OCI-M1 (cell line): ENCODE results near the gene C1QTNF8.

ENCODE experiments used
- DNase-seq: peaks from one replicate; lab custom pipeline; 2025; lab: John Stamatoyannopoulos, UW

Gene C1QTNF8, protein sequence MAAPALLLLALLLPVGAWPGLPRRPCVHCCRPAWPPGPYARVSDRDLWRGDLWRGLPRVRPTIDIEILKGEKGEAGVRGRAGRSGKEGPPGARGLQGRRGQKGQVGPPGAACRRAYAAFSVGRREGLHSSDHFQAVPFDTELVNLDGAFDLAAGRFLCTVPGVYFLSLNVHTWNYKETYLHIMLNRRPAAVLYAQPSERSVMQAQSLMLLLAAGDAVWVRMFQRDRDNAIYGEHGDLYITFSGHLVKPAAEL

DNA sequence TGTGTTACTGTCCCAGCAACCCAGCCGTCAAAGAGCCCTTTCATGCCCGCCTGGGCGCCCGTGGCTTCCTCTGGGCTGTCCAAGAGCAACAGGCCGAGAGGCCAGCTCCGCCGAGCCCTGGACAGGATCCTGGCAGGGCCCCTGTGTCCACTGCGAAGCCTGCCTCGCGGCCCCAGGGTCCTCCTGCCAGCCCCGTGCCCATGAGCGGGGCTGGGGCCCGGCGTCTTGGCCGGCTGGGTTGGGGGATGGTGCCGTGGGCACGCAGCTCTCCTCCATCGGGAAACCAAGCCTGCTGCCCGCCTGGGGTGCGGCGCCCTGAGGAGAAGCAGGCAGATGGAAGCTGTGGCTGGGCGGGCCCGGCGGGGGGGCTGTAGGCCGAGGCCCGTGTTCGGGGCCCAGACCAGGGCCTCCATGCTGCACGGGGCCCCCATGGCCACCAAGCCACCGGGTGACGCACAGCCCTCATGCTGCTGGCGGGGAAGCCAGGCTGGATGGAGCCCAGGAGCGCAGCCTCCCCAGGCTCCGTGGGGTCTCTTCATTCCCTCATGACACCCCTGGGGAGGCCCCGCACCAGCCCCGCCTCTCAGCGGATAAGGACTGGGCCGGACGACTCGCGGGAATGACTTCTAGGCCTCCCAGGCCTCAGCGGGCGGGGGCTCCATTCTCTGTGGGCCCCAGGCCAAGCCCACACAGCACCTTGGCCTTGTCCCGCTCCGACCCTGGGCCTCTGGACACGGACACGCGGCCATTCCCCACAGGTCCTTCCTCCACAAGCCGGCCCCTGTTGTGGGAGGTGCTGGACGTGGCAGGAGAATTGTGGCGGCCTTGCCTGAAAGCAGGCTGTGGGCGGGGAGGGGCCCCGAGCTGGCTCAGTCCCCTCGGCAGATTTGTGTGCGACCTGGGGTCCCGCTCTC, at the start of gene C1QTNF8:
TSS of gene C1QTNF8 (minus strand) at position 76 of the 914 bp plus-strand sequence. CDS start 1,322 bp downstream, outside the sequence.
- DNase-seq: no peak

DNA sequence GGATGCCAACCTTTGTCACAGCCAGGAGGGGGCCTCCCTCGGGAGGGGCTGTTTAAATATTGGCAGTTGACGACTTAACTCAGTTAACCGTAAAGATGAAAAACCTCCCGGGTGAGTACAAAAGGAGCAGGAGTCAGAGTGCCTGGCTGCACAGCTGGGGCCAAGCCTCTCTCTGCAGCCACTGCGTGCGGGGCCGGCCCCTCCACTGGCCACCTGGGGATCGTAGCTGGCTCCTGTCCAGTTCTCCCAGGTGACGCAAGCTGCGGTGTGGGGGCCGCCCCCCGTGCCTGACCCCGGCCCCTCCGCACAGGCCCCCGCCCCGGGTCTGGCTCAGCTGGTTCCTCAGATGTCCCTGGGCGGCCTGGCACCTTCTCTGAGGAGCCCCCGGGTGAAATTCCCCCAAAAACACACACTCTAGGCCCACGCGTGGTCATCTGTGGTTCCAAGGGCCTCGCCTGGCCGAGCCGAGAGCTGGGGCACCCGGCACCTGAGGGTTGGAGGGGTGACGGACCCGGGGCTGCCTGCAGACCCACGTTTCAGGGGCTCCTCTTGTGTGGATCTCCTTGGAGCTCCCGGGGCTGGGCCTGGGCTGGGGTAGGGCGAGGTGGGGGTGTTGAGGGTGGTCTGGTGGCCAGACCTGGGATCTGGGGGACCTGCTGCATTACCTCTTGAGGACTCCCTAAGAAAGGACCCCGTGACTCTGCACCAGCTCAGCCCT, 49.5 kb upstream of the C1QTNF8 start:
- no peak for DNase-seq

GRCh38 chr16:1144476-1145382, 48.7 kb upstream of the C1QTNF8 start:
- DNase-seq: no peak

DNA sequence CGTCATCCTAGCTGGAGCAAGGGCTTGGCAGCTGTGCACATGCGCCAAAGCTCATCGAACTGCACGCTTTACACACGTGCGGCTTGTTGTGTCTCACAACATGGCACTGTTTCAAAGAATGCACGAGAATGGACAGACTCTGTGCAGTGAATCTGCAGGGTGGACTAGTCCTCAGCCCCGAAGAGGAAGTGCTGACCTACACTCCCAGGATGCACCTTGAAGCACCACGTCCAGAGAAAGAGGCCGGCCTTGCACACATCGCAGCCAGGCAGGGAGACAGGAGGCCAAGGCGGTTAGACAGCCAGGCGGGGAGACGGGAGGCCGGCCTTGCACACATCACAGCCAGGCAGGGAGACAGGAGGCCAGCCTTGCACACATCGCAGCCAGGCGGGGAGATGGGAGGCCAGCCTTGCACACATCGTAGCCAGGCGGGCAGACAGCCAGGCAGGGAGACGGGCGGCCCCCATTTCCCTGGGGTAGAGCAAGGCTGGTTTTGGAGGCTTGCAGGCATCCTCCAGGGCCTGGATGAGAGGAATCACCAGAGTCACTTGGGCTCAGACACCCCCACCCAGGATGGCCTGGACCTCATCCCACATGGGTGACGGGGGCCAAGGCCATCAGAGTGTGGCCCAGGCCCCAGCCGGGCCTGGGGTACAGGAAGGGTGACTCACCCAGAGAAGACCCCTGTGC, 47.9 kb upstream of the C1QTNF8 start:
- no peak for DNase-seq

GRCh38 chr16:1142911-1143310, 46.9 kb upstream of the C1QTNF8 start:
- no peak for DNase-seq

GRCh38 chr16:1141716-1142115, 45.7 kb upstream of the C1QTNF8 start:
- DNase-seq: no peak

DNA sequence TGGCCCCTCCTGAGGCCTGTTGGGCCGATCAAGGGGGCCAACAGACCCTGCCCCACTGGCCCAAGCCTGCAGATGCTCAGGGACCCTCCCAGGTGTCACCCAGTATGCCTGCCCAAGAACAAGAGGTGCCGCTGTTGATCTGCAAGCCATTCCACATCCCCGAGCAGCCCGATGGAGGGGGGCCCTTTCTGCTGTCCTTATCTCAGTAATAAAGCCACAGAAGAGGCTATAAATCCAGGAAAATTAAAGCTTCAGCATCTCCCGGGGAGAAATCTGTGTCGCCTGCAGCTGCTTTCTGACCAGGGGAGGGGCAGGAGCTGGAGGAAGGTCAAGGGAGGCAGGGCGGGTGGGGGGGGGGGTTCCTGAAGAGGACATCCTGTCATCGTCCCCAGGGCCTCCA, 45.1 kb upstream of the C1QTNF8 start:
- DNase-seq: no peak

DNA sequence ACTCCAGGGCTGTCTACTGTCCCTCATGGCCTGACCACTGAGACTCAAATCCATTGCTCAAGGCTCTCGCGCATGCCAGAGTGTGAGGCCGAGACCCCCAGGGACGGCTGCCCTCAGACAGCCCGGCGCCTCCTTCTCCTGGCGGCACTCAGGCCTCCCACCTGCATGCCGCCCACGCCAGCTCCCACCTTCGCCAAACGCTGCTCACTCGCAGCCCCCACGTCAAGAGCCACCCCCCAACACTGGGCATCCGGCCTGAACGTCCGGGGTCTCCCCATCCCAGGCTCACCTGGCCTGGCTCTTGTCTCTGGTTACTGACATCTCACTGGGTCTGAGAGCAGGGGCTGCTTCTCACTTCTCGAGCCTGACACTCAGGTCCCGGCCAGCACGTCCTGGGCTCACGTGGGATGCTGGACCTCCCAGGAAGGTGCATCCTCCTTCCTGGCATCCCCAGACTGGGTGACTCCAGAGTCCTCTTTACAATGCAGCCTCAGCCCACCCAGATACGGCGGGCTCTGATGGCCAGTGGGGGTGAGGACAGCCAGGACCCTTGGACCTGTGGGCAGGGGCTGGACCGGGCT, 44.6 kb upstream of the C1QTNF8 start:
- DNase-seq: no peak

- no peak for DNase-seq
Observed at GRCh38 chr16:1137604-1138003, 41.6 kb upstream of the C1QTNF8 start.

DNA sequence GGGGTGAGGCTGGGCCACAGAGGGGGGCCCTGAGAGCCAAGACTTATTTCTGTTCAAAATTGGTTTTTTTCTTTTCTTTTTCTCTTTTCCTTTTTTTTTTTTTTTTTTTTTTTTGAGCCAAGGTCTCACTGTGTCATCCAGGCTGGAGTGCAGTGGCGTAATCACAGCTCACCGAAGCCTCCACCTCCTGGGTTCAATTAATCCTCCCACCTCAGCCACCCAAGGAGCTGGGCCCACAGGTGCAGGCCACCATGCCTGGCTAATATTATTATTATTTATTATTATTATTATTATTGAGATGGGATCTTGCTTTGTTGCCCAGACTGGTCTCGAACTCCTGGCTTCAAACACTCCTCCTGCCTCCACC, 39.4 kb upstream of the C1QTNF8 start:
- DNase-seq: no peak

GRCh38 chr16:1134776-1135458, 38.9 kb upstream of the C1QTNF8 start:
- no peak for DNase-seq

- no peak for DNase-seq
Observed at GRCh38 chr16:1133810-1134520, 37.9 kb upstream of the C1QTNF8 start.

- no peak for DNase-seq
Observed at GRCh38 chr16:1133271-1133670, 37.2 kb upstream of the C1QTNF8 start.

DNA sequence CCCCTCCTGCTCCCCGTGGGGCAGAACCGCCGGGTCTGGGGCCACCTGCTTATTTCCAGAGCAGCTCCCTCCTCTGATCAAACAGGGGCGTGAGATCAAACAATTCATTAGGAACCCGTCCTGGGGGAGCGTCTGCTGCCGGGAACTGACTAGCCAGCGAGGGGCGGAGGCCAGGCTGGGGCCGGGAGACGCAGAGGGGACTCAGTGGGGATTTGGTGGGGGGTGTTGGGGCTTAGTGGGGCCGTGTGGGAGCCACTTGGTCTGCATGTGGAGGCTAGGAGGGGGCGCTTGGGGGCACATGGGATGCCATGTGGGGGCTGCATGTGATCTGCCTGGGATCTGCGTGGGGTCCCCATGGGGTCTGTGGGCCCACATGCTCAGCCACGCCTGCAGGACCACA, 36.4 kb upstream of the C1QTNF8 start:
- DNase-seq: no peak

- no peak for DNase-seq
Observed at GRCh38 chr16:1131378-1131994, 35.4 kb upstream of the C1QTNF8 start.

GRCh38 chr16:1130382-1130781, 34.3 kb upstream of the C1QTNF8 start:
- DNase-seq: no peak

DNA sequence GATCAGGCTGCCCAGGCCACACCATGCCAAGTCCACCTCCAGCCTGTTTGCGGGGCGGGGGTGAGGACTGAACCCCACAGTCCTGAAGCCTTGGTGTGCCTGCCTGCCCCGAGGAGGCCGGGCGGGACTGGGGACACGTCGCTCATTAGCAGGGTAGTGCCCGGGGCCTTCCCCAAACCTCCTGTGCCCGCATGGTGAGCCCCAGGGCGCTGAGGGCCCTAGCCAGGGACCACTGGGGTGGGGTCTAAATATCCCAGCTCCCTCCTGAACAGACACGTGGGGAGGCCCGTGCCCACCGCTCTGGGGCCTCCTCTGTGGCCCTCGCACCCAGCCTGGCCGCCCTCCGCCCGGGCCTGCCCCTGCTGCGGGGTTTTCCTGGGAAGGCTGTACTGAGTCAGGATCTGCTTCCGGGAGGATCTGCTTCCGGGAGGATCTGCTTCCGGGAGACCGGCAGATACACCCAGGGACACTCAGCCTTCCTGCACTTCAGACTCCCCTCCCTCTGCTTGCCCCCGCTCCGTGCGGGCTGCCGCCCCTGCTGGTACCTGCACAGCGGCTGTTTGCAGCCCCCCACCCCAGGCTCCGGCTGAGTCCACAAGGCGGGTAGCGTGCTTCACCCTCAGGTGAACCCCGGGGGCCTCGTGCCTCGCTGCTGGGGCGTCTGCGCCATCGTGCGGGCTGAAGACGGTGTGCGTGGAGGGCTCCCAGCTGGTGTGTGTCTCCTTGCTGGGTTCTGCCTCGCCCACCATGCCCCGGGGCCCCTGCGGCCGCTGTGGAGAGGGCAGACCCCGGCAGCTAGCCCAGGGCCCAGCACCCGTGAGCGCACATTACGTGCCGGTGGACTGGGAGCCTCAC, 33.3 kb upstream of the C1QTNF8 start:
- no peak for DNase-seq
